ENCODE measurements around the gene MLX. TPM values are rescaled to one million over a fixed set of nuclear protein-coding genes. Genes with fewer than 3 reads are reported as not detected.
A peak's percentile ranks its signal among the peaks of the same experiment; 100 is the strongest.

MLX gene
- total RNA-seq, 2 donors from 2014 or later, result 31.5 to 41.2 TPM

DNA sequence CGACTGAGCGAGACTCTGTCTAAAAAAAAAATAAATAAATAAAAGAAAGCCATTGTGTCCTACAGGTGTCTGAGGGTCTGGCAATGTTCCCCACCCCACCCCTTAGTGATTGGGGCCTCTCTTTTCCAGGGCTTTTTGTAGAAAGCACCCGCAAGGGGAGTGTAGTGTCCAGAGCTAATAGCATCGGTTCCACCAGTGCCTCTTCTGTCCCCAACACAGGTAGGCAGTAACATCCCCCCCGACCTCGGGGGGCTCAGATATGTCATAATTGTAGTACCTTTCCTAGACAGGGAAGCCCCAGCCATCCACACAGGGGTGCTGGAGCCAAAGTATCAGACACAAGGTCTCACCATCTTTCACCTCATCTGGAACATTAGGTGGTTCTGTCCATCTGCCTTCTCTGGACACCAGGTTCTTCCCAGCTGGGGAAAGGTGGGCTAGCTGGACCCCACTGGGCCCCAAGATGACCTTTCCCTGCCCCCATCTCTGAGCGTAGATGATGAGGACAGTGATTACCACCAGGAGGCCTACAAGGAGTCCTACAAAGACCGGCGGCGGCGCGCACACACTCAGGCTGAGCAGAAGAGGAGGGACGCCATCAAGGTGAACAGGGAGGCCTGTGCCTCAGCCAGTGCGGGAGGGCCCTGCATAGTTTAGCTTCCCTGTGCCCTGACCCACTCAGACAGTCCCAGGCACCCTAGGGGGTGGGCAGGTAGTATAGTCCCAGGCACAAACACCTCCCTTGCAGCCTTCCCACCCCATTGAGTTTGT, 1.6 kb downstream of the MLX start:
- TF ChIP-seq CTCF (IDR thresholded peaks at IDR 0.05), result no peak
- no peaks in the 10 kb centered on the region for H3K27me3 ChIP-seq (replicated peaks; ENCODE audit: insufficient read depth)
- peaks cover 15 to 32% of the 10 kb centered on the region in 2 donors for H3K4me1 ChIP-seq (ENCODE audit: control insufficient read depth in 1 of 2, low read depth in 2 of 2)
- no peak overlapping the region for H3K4me3 ChIP-seq
- ATAC-seq (ENCODE audit: insufficient number of reproducible peaks, low FRiP score, low read depth) (no peak), DNase-seq (ENCODE audit: low spot score) (no peak)
- peak overlapping the region in 1 of 2 donors; percentile 17 for H3K27ac ChIP-seq
- H3K9me3 ChIP-seq, result no peaks in the 10 kb centered on the region
- peaks cover 61% of the 10 kb centered on the region for H3K36me3 ChIP-seq

GRCh38 chr17:42571435-42572225, 4.7 kb downstream of the MLX start:
- no peak for ATAC-seq (ENCODE audit: insufficient number of reproducible peaks, low FRiP score, low read depth)
- H3K4me1 ChIP-seq (ENCODE audit: control insufficient read depth in 1 of 2, low read depth in 2 of 2), result peaks cover 9 to 17% of the 10 kb centered on the region in 2 donors
- no peak overlapping the region for H3K27ac ChIP-seq
- H3K27me3 ChIP-seq (replicated peaks; ENCODE audit: insufficient read depth), result no peaks in the 10 kb centered on the region
- H3K4me3 ChIP-seq, result no peak overlapping the region
- no peaks in the 10 kb centered on the region for H3K9me3 ChIP-seq
- TF ChIP-seq CTCF (IDR thresholded peaks at IDR 0.05), result no peak
- H3K36me3 ChIP-seq, result peaks cover 49% of the 10 kb centered on the region
- no peak for DNase-seq (ENCODE audit: low spot score)

- DNase-seq (ENCODE audit: low spot score), result no peak
- H3K36me3 ChIP-seq, result peaks cover 49% of the 10 kb centered on the region
- no peaks in the 10 kb centered on the region for H3K9me3 ChIP-seq
These were observed 6.2 kb downstream of the MLX start for GRCh38 chr17:42573095-42573494.

DNA sequence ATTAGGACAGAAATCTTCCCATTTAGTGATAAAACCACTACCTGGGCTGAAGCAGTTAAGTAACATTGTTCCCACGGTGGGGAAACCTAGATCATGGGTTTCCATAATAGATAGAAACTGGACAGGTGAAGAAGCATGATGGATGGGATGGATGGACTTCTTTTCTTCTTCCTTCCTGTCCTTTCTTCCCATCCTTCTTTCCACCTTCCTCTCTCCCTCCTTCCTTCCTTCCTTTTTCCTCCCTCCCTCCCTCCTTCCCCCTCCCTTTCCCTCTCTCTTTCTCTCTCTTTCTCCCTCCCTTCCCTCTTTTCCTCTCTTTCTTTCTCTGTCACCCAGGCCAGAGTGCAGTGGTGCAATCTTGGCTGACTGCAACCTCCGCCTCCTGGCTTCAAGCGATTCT, 7.6 kb downstream of the MLX start:
- Histone ChIP-seq H3K36me3 (peaks cover 39% of the 10 kb centered on the region), H3K9me3 (no peaks in the 10 kb centered on the region), H3K27ac (no peak overlapping the region), H3K4me3 (no peak overlapping the region), H3K4me1 (ENCODE audit: control insufficient read depth in 1 of 2, low read depth in 2 of 2) (peaks cover 10 to 18% of the 10 kb centered on the region in 2 donors), H3K27me3 (replicated peaks; ENCODE audit: insufficient read depth) (no peaks in the 10 kb centered on the region)
- ATAC-seq (ENCODE audit: insufficient number of reproducible peaks, low FRiP score, low read depth) (no peak), DNase-seq (ENCODE audit: low spot score) (no peak)
- TF ChIP-seq CTCF (IDR thresholded peaks at IDR 0.05), result no peak

More at GRCh38 chr17:42573095-42573494, 6.2 kb downstream of the MLX start:
- H3K4me1 ChIP-seq (ENCODE audit: control insufficient read depth in 1 of 2, low read depth in 2 of 2), result peaks cover 7 to 18% of the 10 kb centered on the region in 2 donors
- no peaks in the 10 kb centered on the region for H3K27me3 ChIP-seq (replicated peaks; ENCODE audit: insufficient read depth)
- no peak for ATAC-seq (ENCODE audit: insufficient number of reproducible peaks, low FRiP score, low read depth)
- TF ChIP-seq CTCF (IDR thresholded peaks at IDR 0.05), result no peak
- no peak overlapping the region for H3K4me3 ChIP-seq
- no peak overlapping the region for H3K27ac ChIP-seq

- H3K9me3 ChIP-seq, result no peaks in the 10 kb centered on the region
- peak overlapping the region; percentile 69 for H3K4me3 ChIP-seq
- H3K27ac ChIP-seq, result peak overlapping the region in 1 of 2 donors; percentile 82
- ATAC-seq (ENCODE audit: insufficient number of reproducible peaks, low FRiP score, low read depth) (no peak), DNase-seq (ENCODE audit: low spot score) (no peak)
- H3K27me3 ChIP-seq (replicated peaks; ENCODE audit: insufficient read depth), result no peaks in the 10 kb centered on the region
- no peak for TF ChIP-seq CTCF (IDR thresholded peaks at IDR 0.05)
- H3K4me1 ChIP-seq (ENCODE audit: control insufficient read depth in 1 of 2, low read depth in 2 of 2), result peaks cover 10 to 18% of the 10 kb centered on the region in 2 donors
- H3K36me3 ChIP-seq, result peaks cover 40% of the 10 kb centered on the region
These were observed 10.2 kb downstream of the MLX start for GRCh38 chr17:42577140-42577531.

Measured in thoracic aorta (tissue), 2 donors.